Central memory CD4-positive, alpha-beta T cell (primary cell): ENCODE measurements around the gene MDP1.
A peak's percentile ranks its signal among the peaks of the same experiment; 100 is the strongest.
"Not testable (repeated sequence)": the region's sequence is repeated elsewhere in the genome, so short reads cannot be mapped to it uniquely, and the experiment has no call there.

Experiments used
- DNase-seq: peaks from one replicate; pipeline ENCODE4 v3.0.0; 2022

Gene MDP1

GRCh38 chr14:24250354-24250753 is 34.5 kb upstream of the MDP1 start:
- DNase-seq = no peak

DNA sequence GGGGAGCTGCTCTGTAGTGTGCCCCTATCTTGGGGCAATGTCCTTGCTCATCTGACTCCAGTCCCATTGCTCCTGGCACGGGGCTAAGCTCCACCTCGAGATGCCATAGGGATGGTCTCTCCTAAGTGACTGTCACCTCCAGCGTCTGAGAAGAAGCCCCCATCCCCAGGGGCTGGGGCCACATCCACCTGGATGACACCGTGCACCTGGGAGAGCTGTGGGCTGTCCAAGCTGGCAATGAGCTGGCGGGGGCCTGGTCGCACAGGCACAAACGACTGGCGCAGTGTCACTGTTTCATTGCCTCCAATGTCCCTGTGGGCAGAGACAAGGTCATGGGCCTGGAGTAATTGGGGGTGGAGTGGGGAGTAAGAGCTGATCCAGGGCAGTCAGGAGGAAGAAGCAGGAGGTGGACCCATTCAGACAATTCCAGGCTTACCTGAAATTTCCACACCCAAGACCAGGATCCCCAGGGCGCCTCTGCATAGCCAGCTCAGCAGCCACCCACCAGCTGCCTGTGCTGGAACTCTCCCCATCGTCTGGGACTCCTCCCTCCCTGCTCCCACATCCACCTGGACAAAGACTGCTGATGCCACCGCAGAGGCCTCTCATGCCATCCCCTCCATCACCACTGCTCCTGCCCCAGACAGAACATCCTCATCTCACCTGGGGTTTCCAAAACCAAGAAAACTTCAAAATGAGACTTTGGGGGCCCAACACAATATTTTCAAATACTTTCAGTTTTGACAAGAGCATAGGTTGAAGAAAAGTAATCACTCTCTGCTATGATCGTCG is 33.6 kb upstream of the MDP1 start:
- DNase-seq = no peak

- no peak for DNase-seq
These were observed 31.6 kb upstream of the MDP1 start for GRCh38 chr14:24247422-24247821.

DNA sequence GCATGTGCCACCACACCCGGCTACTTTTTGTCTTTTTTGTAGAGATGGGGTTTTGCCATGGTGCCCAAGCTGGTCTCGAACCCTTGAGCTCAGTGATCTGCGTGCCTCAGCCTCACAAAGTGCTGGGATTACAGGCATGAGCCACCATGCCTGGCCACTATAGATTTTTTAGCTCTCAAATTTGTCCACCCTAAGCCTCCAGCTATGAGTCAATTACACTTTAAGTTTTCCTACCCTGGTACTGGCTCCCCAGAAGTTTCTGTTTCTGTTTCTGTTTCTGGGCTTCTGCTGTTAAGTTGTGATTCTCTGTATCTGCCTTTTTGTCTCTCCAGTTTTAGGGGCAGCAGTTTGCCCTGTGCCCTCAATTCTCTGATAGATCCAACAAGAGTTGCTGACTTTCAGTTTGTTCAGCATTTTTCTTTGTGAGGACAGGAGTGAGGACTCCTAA is 30.9 kb upstream of the MDP1 start:
- DNase-seq = peak; percentile 37

- not testable (repeated sequence) for DNase-seq
These were observed 29.5 kb upstream of the MDP1 start for GRCh38 chr14:24245350-24245749.

- no peak for DNase-seq
These were observed 27.5 kb upstream of the MDP1 start for GRCh38 chr14:24243336-24243836.

- DNase-seq = peak; percentile 95
These were observed 26.1 kb upstream of the MDP1 start for GRCh38 chr14:24241829-24242443.

- DNase-seq = no peak
These were observed 24.4 kb upstream of the MDP1 start for GRCh38 chr14:24240110-24240918.

DNA sequence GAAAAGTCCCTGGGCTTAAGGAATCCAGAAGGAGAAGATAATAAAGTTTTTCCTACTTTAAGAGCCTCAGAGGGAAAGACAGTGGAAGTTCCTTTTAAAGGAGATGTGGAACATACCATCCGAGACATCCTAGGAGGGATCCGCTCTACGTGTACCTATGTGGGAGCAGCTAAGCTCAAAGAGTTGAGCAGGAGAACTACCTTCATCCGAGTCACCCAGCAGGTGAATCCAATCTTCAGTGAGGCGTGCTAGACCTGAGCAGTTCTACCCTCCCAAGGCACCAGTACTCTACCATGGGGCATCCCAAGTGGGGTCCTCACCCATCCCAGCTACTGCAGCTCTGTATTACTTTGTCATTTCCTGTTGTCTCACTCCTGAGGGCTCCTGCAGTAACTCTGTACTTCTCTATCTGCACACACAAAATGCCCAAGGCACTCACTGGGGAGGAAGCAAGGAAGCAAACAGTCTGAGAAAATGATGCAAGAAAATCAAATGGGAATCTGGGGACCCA is 22.7 kb upstream of the MDP1 start:
- DNase-seq = no peak

DNA sequence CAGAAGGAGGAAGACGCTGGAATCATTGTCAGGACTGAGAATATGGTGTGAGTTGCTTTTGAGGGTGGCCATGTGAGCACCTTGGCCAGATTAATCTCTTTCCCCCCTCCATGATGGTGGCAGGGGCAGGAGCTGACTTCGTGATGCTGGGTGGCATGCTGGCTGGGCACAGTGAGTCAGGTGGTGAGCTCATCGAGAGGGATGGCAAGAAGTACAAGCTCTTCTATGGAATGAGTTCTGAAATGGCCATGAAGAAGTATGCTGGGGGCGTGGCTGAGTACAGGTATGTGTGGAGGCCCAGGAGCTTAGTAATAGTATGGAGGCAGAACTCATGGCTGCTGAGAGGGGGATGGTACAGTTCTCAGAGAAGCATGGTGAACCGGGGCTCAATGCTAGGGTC is 22.3 kb upstream of the MDP1 start:
- DNase-seq = no peak

DNA sequence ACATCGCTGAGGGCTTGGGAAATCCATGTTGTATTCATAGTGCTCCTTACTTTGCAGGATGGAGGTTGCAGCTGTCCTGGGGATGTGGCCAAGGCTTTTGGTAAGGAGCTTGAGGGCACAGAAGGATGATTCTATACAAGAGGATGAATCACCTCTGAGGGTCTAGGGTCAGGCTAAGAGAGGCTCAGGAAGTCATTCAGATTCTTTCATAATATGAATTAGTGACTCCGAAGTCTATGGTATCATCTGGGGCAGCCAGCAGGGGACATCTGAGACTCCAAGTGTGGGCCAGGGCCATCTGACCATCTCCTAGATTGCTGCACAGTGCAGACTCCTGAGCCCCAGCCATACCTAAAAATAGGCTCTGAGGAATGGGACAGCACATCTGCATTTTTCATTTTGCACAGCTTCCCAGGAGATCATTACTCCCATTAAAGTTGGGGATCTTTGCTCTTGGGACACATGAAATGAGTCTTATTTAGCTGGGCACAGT is 21.6 kb upstream of the MDP1 start:
- DNase-seq = no peak

DNA sequence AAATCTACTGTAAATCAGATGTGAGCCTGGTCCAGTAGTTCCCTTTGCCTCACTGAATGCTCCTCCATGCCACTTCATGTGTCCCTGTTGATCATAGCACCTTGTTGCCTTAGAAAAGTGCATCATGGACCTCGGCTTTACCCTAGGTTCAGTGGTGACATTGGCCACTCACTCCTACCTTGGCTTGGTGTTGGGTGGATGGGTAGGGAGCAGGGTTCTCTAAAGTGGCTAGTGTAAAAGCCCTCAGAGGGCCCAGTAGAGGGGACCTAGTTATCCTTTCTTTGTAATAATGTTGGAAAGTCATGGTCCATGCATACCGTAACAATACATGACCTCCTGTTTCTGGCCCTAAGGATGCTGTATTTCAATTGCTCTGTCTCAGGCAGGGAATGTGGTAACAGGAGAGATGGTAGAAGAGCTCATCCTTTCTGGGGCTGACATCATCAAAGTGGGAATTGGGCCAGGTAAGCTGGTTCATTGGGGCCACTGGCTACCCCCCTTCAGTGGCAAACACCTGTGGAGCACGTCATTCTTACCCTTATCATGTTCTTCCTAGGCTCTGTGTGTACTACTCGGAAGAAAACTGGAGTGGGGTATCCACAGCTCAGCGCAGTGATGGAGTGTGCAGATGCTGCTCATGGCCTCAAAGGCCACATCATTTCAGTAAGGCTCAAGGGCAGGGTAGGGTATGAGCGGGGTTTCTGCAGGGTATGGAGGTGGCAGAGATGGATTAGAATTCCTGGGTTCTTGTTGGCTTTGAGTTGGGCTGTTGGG is 21.0 kb upstream of the MDP1 start:
- no peak for DNase-seq

GRCh38 chr14:24235804-24236688 is 20.2 kb upstream of the MDP1 start:
- no peak for DNase-seq

GRCh38 chr14:24234095-24235005 is 18.5 kb upstream of the MDP1 start:
- no peak for DNase-seq

DNA sequence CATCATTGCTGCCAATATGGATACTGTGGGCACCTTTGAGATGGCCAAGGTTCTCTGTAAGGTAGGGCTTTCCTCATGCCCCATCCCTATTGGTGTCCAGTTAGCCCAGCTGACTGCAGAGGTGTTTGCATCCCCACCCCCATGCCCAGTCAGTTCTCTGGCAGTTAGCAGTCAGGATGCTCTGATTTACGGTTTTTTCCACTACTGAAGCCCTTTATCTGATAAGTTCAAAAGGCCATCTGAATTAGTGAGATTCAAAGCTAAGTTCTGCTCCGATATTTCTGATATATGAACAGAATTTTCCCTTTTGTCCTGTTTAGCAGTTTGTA is 17.6 kb upstream of the MDP1 start:
- DNase-seq = no peak

- no peak for DNase-seq
These were observed 17.0 kb upstream of the MDP1 start, which contains the start of gene GMPR2 for GRCh38 chr14:24232645-24233537. Gene GMPR2 (plus strand): TSS chr14:24232929. CDS start chr14:24233254, 325 bp downstream.

- peak; percentile 88 for DNase-seq
These were observed 16.3 kb upstream of the MDP1 start, which contains the start of gene NEDD8 for GRCh38 chr14:24232121-24232644. Gene NEDD8 (minus strand): TSS chr14:24232367. CDS start chr14:24232267, 100 bp downstream.
